Neuronal stem cell (in vitro differentiated cells): ENCODE measurements around the gene RINT1.

Source experiments
- DNase-seq: peaks from one replicate; pipeline ENCODE4 v3.0.0-alpha.2; 2013; ENCODE audit warnings: low spot score
- H2AFZ ChIP-seq: one replicate; pipeline ENCODE4 v1.6.1; 2013; ENCODE audit warnings: mild to moderate bottlenecking, low read length, inconsistent platforms
- H2AK5ac ChIP-seq: 2 replicates; pipeline ENCODE4 v1.6.1; 2013; ENCODE audit warnings: low read depth, mild to moderate bottlenecking, inconsistent platforms, low read length, moderate library complexity, mixed read lengths
- H2BK120ac ChIP-seq: 2 replicates; pipeline ENCODE4 v1.6.1; 2013; ENCODE audit warnings: low read depth, mild to moderate bottlenecking, inconsistent platforms, low read length, moderate library complexity, mixed read lengths
- H2BK12ac ChIP-seq: one replicate; pipeline ENCODE4 v1.6.1; 2013; ENCODE audit warnings: low read length, inconsistent platforms
- H2BK15ac ChIP-seq: 2 replicates; pipeline ENCODE4 v1.6.1; 2013; ENCODE audit warnings: mild to moderate bottlenecking, low read length, inconsistent platforms, mixed read lengths
- H2BK5ac ChIP-seq: one replicate; pipeline ENCODE4 v1.6.1; 2013; ENCODE audit warnings: inconsistent platforms, mild to moderate bottlenecking, low read length, moderate library complexity
- H3K14ac ChIP-seq: one replicate; pipeline ENCODE4 v1.6.1; 2013; ENCODE audit warnings: low read length, inconsistent platforms
- H3K18ac ChIP-seq: 2 replicates; pipeline ENCODE4 v1.6.1; 2013; ENCODE audit warnings: low read length, inconsistent platforms
- H3K23ac ChIP-seq: 2 replicates; pipeline ENCODE4 v1.6.1; 2013; ENCODE audit warnings: low read depth, mild to moderate bottlenecking, mixed read lengths, low read length, inconsistent platforms; ENCODE audit not compliant: poor library complexity
- H3K27ac ChIP-seq: replicated peaks from 3 replicates; pipeline ENCODE4 v1.5.1; 2013; ENCODE audit warnings: low read length, inconsistent platforms
- H3K27me3 ChIP-seq, 3 experiments: 2 replicates each; pipeline ENCODE4 v1.6.1; 2013; ENCODE audit warnings: low read length in 3 of 3, mild to moderate bottlenecking in 2 of 3, inconsistent platforms in 1 of 3, low read depth in 1 of 3, mixed read lengths in 1 of 3, moderate library complexity in 1 of 3; ENCODE audit not compliant: control insufficient read depth in 3 of 3, insufficient read depth in 3 of 3
- H3K36me3 ChIP-seq, 2 donors: replicated peaks in 1 of 2; 2 replicates each; pipeline ENCODE4 v1.6.1; 2013; ENCODE audit warnings: low read length in 2 of 2; ENCODE audit not compliant: control insufficient read depth in 2 of 2, insufficient read depth in 2 of 2
- H3K4ac ChIP-seq: 2 replicates; pipeline ENCODE4 v1.6.1; 2013; ENCODE audit warnings: inconsistent platforms, mild to moderate bottlenecking, low read length, moderate library complexity
- H3K4me1 ChIP-seq, 2 donors: 1 replicate in 1 of 2; 2 replicates in 1 of 2; pipeline ENCODE4 v1.6.1; 2013; ENCODE audit warnings: low read length in 2 of 2, low read depth in 1 of 2; ENCODE audit not compliant: control insufficient read depth in 2 of 2, insufficient read depth in 1 of 2
- H3K4me2 ChIP-seq: one replicate; pipeline ENCODE4 v1.6.1; 2013; ENCODE audit warnings: mild to moderate bottlenecking, low read length, inconsistent platforms; ENCODE audit not compliant: insufficient read depth, poor library complexity, severe bottlenecking
- H3K4me3 ChIP-seq, 2 donors: 2 replicates each; pipeline ENCODE4 v1.5.1; 2013; ENCODE audit warnings: low read length in 2 of 2, mild to moderate bottlenecking in 2 of 2, inconsistent platforms in 1 of 2, moderate library complexity in 1 of 2
- H3K79me1 ChIP-seq: one replicate; pipeline ENCODE4 v1.6.1; 2013; ENCODE audit warnings: low read depth, mild to moderate bottlenecking, inconsistent platforms, low read length, moderate library complexity
- H3K9ac ChIP-seq: one replicate; pipeline ENCODE4 v1.6.1; 2013; ENCODE audit warnings: mild to moderate bottlenecking, low read depth, low read length, inconsistent platforms; ENCODE audit not compliant: poor library complexity
- H3K9me3 ChIP-seq, 2 donors: replicated peaks in 1 of 2; 2 replicates each; pipeline versions ENCODE3 to v1.6.1; 2013; ENCODE audit warnings: low read length in 2 of 2, mild to moderate bottlenecking in 2 of 2, inconsistent platforms in 1 of 2, low read depth in 1 of 2, mixed read lengths in 1 of 2, moderate library complexity in 1 of 2; ENCODE audit not compliant: control insufficient read depth in 2 of 2, insufficient read depth in 1 of 2
- H4K8ac ChIP-seq: one replicate; pipeline ENCODE4 v1.6.1; 2013; ENCODE audit warnings: low read depth, mild to moderate bottlenecking, inconsistent platforms, low read length, moderate library complexity
- H4K91ac ChIP-seq: one replicate; pipeline ENCODE4 v1.6.1; 2013; ENCODE audit warnings: low read length, low read depth, mild to moderate bottlenecking, inconsistent platforms; ENCODE audit not compliant: poor library complexity
- WGBS, 2 donors: extraction: QIAGEN DNeasy Blood & Tissue Kit; methylation state at CpG; one replicate each; pipeline ENCODE4 v1.1.7; 2013; ENCODE audit warnings: missing lambda C conversion rate in 2 of 2, mixed read lengths in 1 of 2; ENCODE audit not compliant: insufficient read length in 2 of 2, insufficient replicate concordance in 1 of 2; ENCODE audit errors: extremely low coverage in 2 of 2; 5-methylcytosine and 5-hydroxymethylcytosine counted together

RINT1 gene

GRCh38 chr7:105493196-105493922 lies 38.6 kb upstream of the RINT1 start:
- Histone ChIP-seq H3K9me3 (no peaks in the 10 kb centered on the region), H3K27me3 (no peaks in the 10 kb centered on the region), H3K14ac (no peak overlapping the region), H3K36me3 (peaks cover 0 to 51% of the 10 kb centered on the region in 2 donors), H3K79me1 (no peaks in the 10 kb centered on the region), H3K18ac (no peak overlapping the region), H3K4ac (no peak overlapping the region), H2BK5ac (no peak overlapping the region), H3K4me1 (no peaks in the 10 kb centered on the region), H2BK12ac (no peak overlapping the region), H3K4me3 (no peak overlapping the region), H3K23ac (no peak overlapping the region), H2BK15ac (no peak overlapping the region), H4K8ac (no peak overlapping the region), H3K9ac (no peak overlapping the region), H2AFZ (no peak overlapping the region), H3K4me2 (no peak overlapping the region), H4K91ac (no peak overlapping the region), H2BK120ac (no peak overlapping the region), H2AK5ac (no peak overlapping the region), H3K27ac (no peak overlapping the region)
- no peak for DNase-seq
- no CpG with 5 or more reads among the region's 7 CpGs for WGBS, 2 donors

- WGBS, 2 donors: no CpG with 5 or more reads among the region's 5 CpGs
- Histone ChIP-seq H3K4ac (no peak overlapping the region), H2AFZ (no peak overlapping the region), H3K4me3 (no peak overlapping the region), H3K4me1 (no peaks in the 10 kb centered on the region), H3K27me3 (no peaks in the 10 kb centered on the region), H3K4me2 (no peak overlapping the region), H4K8ac (no peak overlapping the region), H2BK120ac (no peak overlapping the region), H3K14ac (no peak overlapping the region), H3K36me3 (peaks cover 0 to 54% of the 10 kb centered on the region in 2 donors), H4K91ac (no peak overlapping the region), H3K27ac (no peak overlapping the region), H3K79me1 (no peaks in the 10 kb centered on the region), H3K9ac (no peak overlapping the region), H2AK5ac (no peak overlapping the region), H3K9me3 (no peaks in the 10 kb centered on the region), H2BK5ac (no peak overlapping the region), H3K23ac (no peak overlapping the region), H2BK12ac (no peak overlapping the region), H3K18ac (no peak overlapping the region), H2BK15ac (no peak overlapping the region)
- DNase-seq: no peak
Measured at GRCh38 chr7:105493923-105494315, 38.1 kb upstream of the RINT1 start.

- Histone ChIP-seq H2BK120ac (no peak overlapping the region), H3K4me3 (no peak overlapping the region), H2BK15ac (no peak overlapping the region), H3K4me2 (no peak overlapping the region), H2AK5ac (no peak overlapping the region), H3K36me3 (peaks cover 8 to 61% of the 10 kb centered on the region in 2 donors), H3K79me1 (no peaks in the 10 kb centered on the region), H3K9me3 (no peaks in the 10 kb centered on the region), H3K4ac (no peak overlapping the region), H3K4me1 (no peaks in the 10 kb centered on the region), H3K14ac (no peak overlapping the region), H3K9ac (no peak overlapping the region), H2AFZ (no peak overlapping the region), H3K27ac (no peak overlapping the region), H3K27me3 (no peaks in the 10 kb centered on the region), H3K23ac (no peak overlapping the region), H4K91ac (no peak overlapping the region), H3K18ac (no peak overlapping the region), H2BK5ac (no peak overlapping the region), H2BK12ac (no peak overlapping the region), H4K8ac (no peak overlapping the region)
- DNase-seq: no peak
- no CpG with 5 or more reads among the region's 2 CpGs for WGBS, 2 donors
Measured at GRCh38 chr7:105496521-105496920, 35.5 kb upstream of the RINT1 start.

- no peak overlapping the region for H4K91ac ChIP-seq
- no peak overlapping the region for H2AFZ ChIP-seq
- no peak overlapping the region for H4K8ac ChIP-seq
- H2AK5ac ChIP-seq: no peak overlapping the region
- H2BK15ac ChIP-seq: no peak overlapping the region
- peaks cover 9 to 63% of the 10 kb centered on the region in 2 donors for H3K36me3 ChIP-seq
- no peak overlapping the region for H2BK120ac ChIP-seq
- no peaks in the 10 kb centered on the region for H3K79me1 ChIP-seq
- no peak for DNase-seq
- no peak overlapping the region for H3K18ac ChIP-seq
- no CpG with 5 or more reads among the region's 5 CpGs for WGBS, 2 donors
- no peak overlapping the region for H2BK5ac ChIP-seq
- no peak overlapping the region for H3K4me3 ChIP-seq
- H3K27me3 ChIP-seq: peaks cover 0 to under 1% (median 0%) of the 10 kb centered on the region in 3 experiments
- no peaks in the 10 kb centered on the region for H3K9me3 ChIP-seq
- no peak overlapping the region for H2BK12ac ChIP-seq
- H3K14ac ChIP-seq: no peak overlapping the region
- H3K4me1 ChIP-seq: no peaks in the 10 kb centered on the region
- H3K4ac ChIP-seq: no peak overlapping the region
- no peak overlapping the region for H3K27ac ChIP-seq
- no peak overlapping the region for H3K9ac ChIP-seq
- no peak overlapping the region for H3K23ac ChIP-seq
- no peak overlapping the region for H3K4me2 ChIP-seq
Measured at GRCh38 chr7:105497016-105497415, 35.0 kb upstream of the RINT1 start.
